Keratinocyte (primary cell): ENCODE measurements around the gene POLD2. TPM values are rescaled to one million over a fixed set of nuclear protein-coding genes. Genes with fewer than 3 reads are reported as not detected.

Experiments used
- DNase-seq: peaks from one replicate; pipeline ENCODE4 v3.0.0-alpha.2; 2011; ENCODE audit warnings: low read depth, missing footprints, low spot score
- FAIRE-seq: peaks from 2 replicates; lab custom pipeline; 2011; peaks lifted over from hg19 to GRCh38; lab: Jason Lieb, UNC
- H2AFZ ChIP-seq: 2 replicates; pipeline ENCODE4 v1.6.0; 2012; ENCODE audit warnings: low read length, control low read depth, inconsistent platforms; ENCODE audit not compliant: control insufficient read depth
- H3K27ac ChIP-seq: 2 replicates; pipeline ENCODE4 v1.5.1; 2011; ENCODE audit warnings: low read length; ENCODE audit not compliant: control insufficient read depth, insufficient read depth
- H3K27me3 ChIP-seq: 3 replicates; pipeline ENCODE4 v1.6.0; 2011; ENCODE audit warnings: low read length; ENCODE audit not compliant: control insufficient read depth, insufficient read depth; ENCODE audit errors: extremely low read depth
- H3K36me3 ChIP-seq, 2 experiments: 2 replicates in 1 of 2; 3 replicates in 1 of 2; pipeline ENCODE4 v1.5.1; 2011; ENCODE audit warnings: low read length in 2 of 2, mild to moderate bottlenecking in 1 of 2; ENCODE audit not compliant: control insufficient read depth in 2 of 2, insufficient read depth in 2 of 2; ENCODE audit errors: extremely low read depth in 1 of 2
- H3K4me1 ChIP-seq: 3 replicates; pipeline ENCODE4 v1.5.1; 2011; ENCODE audit warnings: low read length; ENCODE audit not compliant: control insufficient read depth, insufficient read depth; ENCODE audit errors: extremely low read depth
- H3K4me2 ChIP-seq: 3 replicates; pipeline ENCODE4 v1.6.0; 2011; ENCODE audit warnings: low read depth, low read length; ENCODE audit not compliant: control insufficient read depth, insufficient read depth; ENCODE audit errors: extremely low read depth
- H3K4me3 ChIP-seq, 3 experiments: fragments of 200-600 bp in 1 of 3; sonication (generic) in 1 of 3; 2 replicates in 2 of 3; 3 replicates in 1 of 3; pipeline ENCODE4 v1.5.1; 2011 to 2016; ENCODE audit warnings: low read length in 3 of 3, mild to moderate bottlenecking in 3 of 3, control low read depth in 2 of 3, inconsistent platforms in 1 of 3, low read depth in 1 of 3, mixed read lengths in 1 of 3, mixed run types in 1 of 3, moderate library complexity in 1 of 3; ENCODE audit not compliant: control insufficient read depth in 2 of 3, insufficient read depth in 2 of 3; ENCODE audit errors: extremely low read depth in 1 of 3
- H3K79me2 ChIP-seq: 2 replicates; pipeline ENCODE4 v1.6.0; 2012; ENCODE audit warnings: low read length; ENCODE audit not compliant: control insufficient read depth, insufficient read depth
- H3K9ac ChIP-seq: 3 replicates; pipeline ENCODE4 v1.6.0; 2011; ENCODE audit warnings: low read length; ENCODE audit not compliant: control insufficient read depth, insufficient read depth; ENCODE audit errors: extremely low read depth
- H3K9me1 ChIP-seq: 3 replicates; pipeline ENCODE4 v1.6.0; 2011; ENCODE audit warnings: low read length; ENCODE audit not compliant: control insufficient read depth, insufficient read depth; ENCODE audit errors: extremely low read depth
- H3K9me3 ChIP-seq: 2 replicates; pipeline ENCODE4 v1.5.1; 2012; ENCODE audit warnings: low read depth, low read length; ENCODE audit not compliant: control insufficient read depth
- H4K20me1 ChIP-seq: 3 replicates; pipeline ENCODE4 v1.6.0; 2011; ENCODE audit warnings: low read length; ENCODE audit not compliant: control insufficient read depth, insufficient read depth; ENCODE audit errors: extremely low read depth
- CTCF ChIP-seq, 3 experiments: IDR thresholded peaks in 1 of 3; conservative IDR thresholded peaks in 1 of 3; optimal IDR thresholded peaks in 1 of 3; 2 replicates in 2 of 3; 3 replicates in 1 of 3; pipeline versions ENCODE3 to v1.5.1; 2011; ENCODE audit warnings: low read length in 3 of 3, mild to moderate bottlenecking in 3 of 3, moderate library complexity in 2 of 3, control low read depth in 1 of 3, inconsistent platforms in 1 of 3; ENCODE audit not compliant: insufficient read depth in 2 of 3; ENCODE audit errors: extremely low read depth in 1 of 3
- EZH2 ChIP-seq: IDR thresholded peaks from one replicate; pipeline ENCODE4 v1.6.1; 2012; ENCODE audit warnings: inconsistent platforms, mild to moderate bottlenecking, low read length, moderate library complexity
- dilution Hi-C: fragments of 300-500 bp; cut with MboI; formaldehyde crosslinking; loops from one replicate; pipeline ENCODE4 v1.7.0; 2020; ENCODE audit warnings: low sequenced_read_pairs; ENCODE audit not compliant: extremely low pct_ligation_motif_present
- polyA plus RNA-seq, 5 experiments: library from polyadenylated mRNA; depleted of rRNA in 3 of 5; stranded (reverse) in 3 of 5; stranded (forward) in 1 of 5; unstranded in 1 of 5; fragments of >200 nt; gene quantifications; 1 replicate in 1 of 5; 2 replicates in 3 of 5; 3 replicates in 1 of 5; pipeline versions ENCODE4 v1.2.1 to v1.2.3, GENCODE V29; 2011 to 2012; ENCODE audit warnings: missing spikeins in 2 of 5, low read depth in 1 of 5, low replicate concordance in 1 of 5

The POLD2 gene
- polyA plus RNA-seq, 1 donor (not counting 4 experiments of a cell fraction or from before 2014, with no cell fraction given), result 158 TPM

GRCh38 chr7:44083796-44084195 lies 39.6 kb downstream of the POLD2 start:
- no peak for FAIRE-seq
- Histone ChIP-seq H3K36me3 (peaks cover 0 to 11% of the 10 kb centered on the region in 2 experiments), H3K9me1 (no peaks in the 10 kb centered on the region), H4K20me1 (no peaks in the 10 kb centered on the region), H3K4me3 (no peak overlapping the region), H2AFZ (no peak overlapping the region), H3K79me2 (no peaks in the 10 kb centered on the region), H3K4me1 (peaks cover 9% of the 10 kb centered on the region), H3K9me3 (no peaks in the 10 kb centered on the region), H3K4me2 (no peak overlapping the region), H3K9ac (no peak overlapping the region), H3K27ac (no peak overlapping the region), H3K27me3 (no peaks in the 10 kb centered on the region)
- TF ChIP-seq CTCF (optimal IDR thresholded peaks at IDR 0.05 in 1 of 3, IDR thresholded peaks at IDR 0.05 in 1 of 3, conservative IDR thresholded peaks at IDR 0.05 in 1 of 3; ENCODE audit: extremely low read depth in 1 of 3, insufficient read depth in 2 of 3, low read length in 3 of 3) (no peak), EZH2 (no peak)
- no peak for DNase-seq
- dilution Hi-C loops, result no loop called here

DNA sequence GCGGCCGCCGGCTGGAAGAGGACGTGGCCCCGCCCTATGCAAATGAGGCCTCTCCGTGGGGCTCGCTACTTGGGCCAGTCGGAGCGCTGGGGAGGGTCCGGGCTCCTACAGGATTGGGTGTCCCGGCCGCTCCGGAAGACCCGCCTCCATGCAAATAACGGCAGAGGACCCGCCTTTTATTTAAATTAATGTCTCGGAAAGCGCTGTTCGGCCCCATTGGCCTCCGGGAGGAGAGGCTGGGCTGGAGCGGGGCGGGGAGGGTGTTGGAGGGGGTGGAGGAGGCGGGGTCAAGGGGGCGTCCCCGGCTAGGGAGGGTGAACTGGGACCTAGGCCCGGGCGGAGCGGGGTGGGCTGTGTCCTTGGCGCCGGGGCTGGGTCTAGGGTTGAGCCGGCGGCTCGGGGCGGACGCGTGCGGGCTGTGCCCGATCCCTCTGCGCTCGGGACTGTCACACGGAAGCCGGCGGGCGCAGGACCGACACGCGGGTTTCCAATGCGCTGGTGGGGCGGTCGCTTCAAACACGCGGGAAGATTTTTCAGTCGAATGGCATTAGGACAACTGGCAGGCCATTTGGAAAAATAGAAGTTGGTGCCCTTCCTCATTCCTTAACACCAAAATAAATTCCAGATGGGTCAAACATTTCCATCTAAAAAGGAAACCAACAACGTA lies 40.7 kb downstream of the POLD2 start:
- dilution Hi-C loops, result no loop called here
- H3K9me1 ChIP-seq, result no peaks in the 10 kb centered on the region
- H3K27ac ChIP-seq, result peak overlapping the region; percentile 61
- H3K4me3 ChIP-seq, result peak overlapping the region; percentile 75 to 78 (median 75)
- peak overlapping the region; percentile 88 for H2AFZ ChIP-seq
- peaks cover 5 to 18% of the 10 kb centered on the region in 2 experiments for H3K36me3 ChIP-seq
- H3K9me3 ChIP-seq, result no peaks in the 10 kb centered on the region
- no peaks in the 10 kb centered on the region for H3K79me2 ChIP-seq
- no peaks in the 10 kb centered on the region for H3K27me3 ChIP-seq
- H3K9ac ChIP-seq, result peak overlapping the region; percentile 77
- peak overlapping the region; percentile 90 for H3K4me2 ChIP-seq
- no peak for FAIRE-seq
- TF ChIP-seq CTCF (optimal IDR thresholded peaks at IDR 0.05 in 1 of 3, IDR thresholded peaks at IDR 0.05 in 1 of 3, conservative IDR thresholded peaks at IDR 0.05 in 1 of 3; ENCODE audit: extremely low read depth in 1 of 3, insufficient read depth in 2 of 3, low read length in 3 of 3), result no peak
- H4K20me1 ChIP-seq, result no peaks in the 10 kb centered on the region
- peak; percentile 86 for DNase-seq
- peaks cover 3% of the 10 kb centered on the region for H3K4me1 ChIP-seq
